HUES64 (cell line): ENCODE measurements around the gene GFAP.

Source experiments
- H3K27ac ChIP-seq: 2 replicates; pipeline ENCODE4 v1.7.0; 2013; ENCODE audit warnings: low read depth, low read length, inconsistent platforms
- H3K27me3 ChIP-seq: 2 replicates; pipeline ENCODE4 v1.6.1; 2013; ENCODE audit warnings: mild to moderate bottlenecking, low read length; ENCODE audit not compliant: insufficient read depth
- H3K36me3 ChIP-seq: 2 replicates; pipeline ENCODE4 v1.6.1; 2013; ENCODE audit warnings: mild to moderate bottlenecking, low read length; ENCODE audit not compliant: insufficient read depth
- H3K4me1 ChIP-seq: 2 replicates; pipeline ENCODE4 v1.6.1; 2013; ENCODE audit warnings: mild to moderate bottlenecking, low read length, moderate library complexity; ENCODE audit not compliant: insufficient read depth
- H3K4me3 ChIP-seq: 2 replicates; pipeline ENCODE4 v1.5.1; 2013; ENCODE audit warnings: mild to moderate bottlenecking, low read length, moderate library complexity
- H3K9ac ChIP-seq: 2 replicates; pipeline ENCODE4 v1.6.1; 2013; ENCODE audit warnings: mild to moderate bottlenecking, low read depth, low read length
- H3K9me3 ChIP-seq: 2 replicates; pipeline ENCODE4 v1.6.1; 2013; ENCODE audit warnings: low read depth, low read length; ENCODE audit not compliant: insufficient read depth
- WGBS: fragments of 150-250, 120-280 bp; methylation state at CpG from one replicate; pipeline ENCODE4 v1.1.7; 2013; ENCODE audit warnings: missing lambda C conversion rate; 5-methylcytosine and 5-hydroxymethylcytosine counted together

The GFAP gene

GRCh38 chr17:44872131-44872768 is 43.0 kb downstream of the GFAP start:
- no peaks in the 10 kb centered on the region for H3K4me1 ChIP-seq
- H3K27ac ChIP-seq, result no peak overlapping the region
- no peaks in the 10 kb centered on the region for H3K9me3 ChIP-seq
- no peak overlapping the region for H3K4me3 ChIP-seq
- H3K27me3 ChIP-seq, result no peaks in the 10 kb centered on the region
- no peak overlapping the region for H3K9ac ChIP-seq
- peaks cover 87% of the 10 kb centered on the region for H3K36me3 ChIP-seq
- 93% methylated on average over 9 of the region's 9 CpGs for WGBS

GRCh38 chr17:44871556-44871955 is 43.7 kb downstream of the GFAP start:
- Histone ChIP-seq H3K27me3 (no peaks in the 10 kb centered on the region), H3K36me3 (peaks cover 87% of the 10 kb centered on the region), H3K9ac (no peak overlapping the region), H3K9me3 (no peaks in the 10 kb centered on the region), H3K27ac (no peak overlapping the region), H3K4me3 (no peak overlapping the region), H3K4me1 (no peaks in the 10 kb centered on the region)
- WGBS, result 95% methylated on average over 12 of the region's 12 CpGs

GRCh38 chr17:44867841-44868240 is 47.5 kb downstream of the GFAP start:
- Histone ChIP-seq H3K27ac (no peak overlapping the region), H3K36me3 (peaks cover 84% of the 10 kb centered on the region), H3K4me3 (no peak overlapping the region), H3K27me3 (no peaks in the 10 kb centered on the region), H3K9me3 (no peaks in the 10 kb centered on the region), H3K4me1 (no peaks in the 10 kb centered on the region), H3K9ac (no peak overlapping the region)
- 93% methylated on average over 2 of the region's 3 CpGs for WGBS

- Histone ChIP-seq H3K4me3 (no peak overlapping the region), H3K9me3 (no peaks in the 10 kb centered on the region), H3K27me3 (no peaks in the 10 kb centered on the region), H3K27ac (no peak overlapping the region), H3K36me3 (peaks cover 81% of the 10 kb centered on the region), H3K9ac (no peak overlapping the region), H3K4me1 (no peaks in the 10 kb centered on the region)
- WGBS, result 94% methylated on average over 6 of the region's 6 CpGs
Measured at GRCh38 chr17:44865931-44866330, 49.4 kb downstream of the GFAP start.

- no peak overlapping the region for H3K9ac ChIP-seq
- H3K27ac ChIP-seq, result no peak overlapping the region
- no peak overlapping the region for H3K4me3 ChIP-seq
- H3K4me1 ChIP-seq, result no peaks in the 10 kb centered on the region
- no peaks in the 10 kb centered on the region for H3K9me3 ChIP-seq
- H3K27me3 ChIP-seq, result no peaks in the 10 kb centered on the region
- no CpG with 5 or more reads among the region's 1 CpG for WGBS
- H3K36me3 ChIP-seq, result peaks cover 83% of the 10 kb centered on the region
Measured at GRCh38 chr17:44865231-44865660, 50.1 kb downstream of the GFAP start.

GRCh38 chr17:44864831-44865230 is 50.5 kb downstream of the GFAP start:
- 87% methylated on average over 10 of the region's 10 CpGs for WGBS
- H3K4me1 ChIP-seq, result no peaks in the 10 kb centered on the region
- H3K36me3 ChIP-seq, result peaks cover 83% of the 10 kb centered on the region
- H3K4me3 ChIP-seq, result no peak overlapping the region
- H3K9me3 ChIP-seq, result no peaks in the 10 kb centered on the region
- no peak overlapping the region for H3K9ac ChIP-seq
- no peaks in the 10 kb centered on the region for H3K27me3 ChIP-seq
- H3K27ac ChIP-seq, result no peak overlapping the region

GRCh38 chr17:44863061-44863918 is 52.0 kb downstream of the GFAP start:
- no peaks in the 10 kb centered on the region for H3K9me3 ChIP-seq
- H3K9ac ChIP-seq, result no peak overlapping the region
- no peaks in the 10 kb centered on the region for H3K27me3 ChIP-seq
- H3K4me3 ChIP-seq, result no peak overlapping the region
- WGBS, result 95% methylated on average over 12 of the region's 12 CpGs
- no peaks in the 10 kb centered on the region for H3K4me1 ChIP-seq
- no peak overlapping the region for H3K27ac ChIP-seq
- peaks cover 84% of the 10 kb centered on the region for H3K36me3 ChIP-seq

GRCh38 chr17:44862278-44862914 is 52.9 kb downstream of the GFAP start:
- no peak overlapping the region for H3K27ac ChIP-seq
- no peaks in the 10 kb centered on the region for H3K9me3 ChIP-seq
- H3K4me3 ChIP-seq, result no peak overlapping the region
- no peak overlapping the region for H3K9ac ChIP-seq
- no peaks in the 10 kb centered on the region for H3K4me1 ChIP-seq
- H3K27me3 ChIP-seq, result no peaks in the 10 kb centered on the region
- peaks cover 82% of the 10 kb centered on the region for H3K36me3 ChIP-seq
- 96% methylated on average over 9 of the region's 9 CpGs for WGBS

- H3K27me3 ChIP-seq, result no peaks in the 10 kb centered on the region
- no peak overlapping the region for H3K4me3 ChIP-seq
- no peaks in the 10 kb centered on the region for H3K4me1 ChIP-seq
- H3K27ac ChIP-seq, result no peak overlapping the region
- no peaks in the 10 kb centered on the region for H3K9me3 ChIP-seq
- 93% methylated on average over 5 of the region's 5 CpGs for WGBS
- H3K36me3 ChIP-seq, result peaks cover 94% of the 10 kb centered on the region
- no peak overlapping the region for H3K9ac ChIP-seq
Measured at GRCh38 chr17:44859701-44860100, 55.6 kb downstream of the GFAP start.

GRCh38 chr17:44854192-44854591 is 61.1 kb downstream of the GFAP start:
- 95% methylated on average over 5 of the region's 5 CpGs for WGBS
- no peaks in the 10 kb centered on the region for H3K27me3 ChIP-seq
- H3K36me3 ChIP-seq, result peaks cover 92% of the 10 kb centered on the region
- H3K9ac ChIP-seq, result no peak overlapping the region
- no peak overlapping the region for H3K4me3 ChIP-seq
- H3K9me3 ChIP-seq, result no peaks in the 10 kb centered on the region
- H3K27ac ChIP-seq, result no peak overlapping the region
- no peaks in the 10 kb centered on the region for H3K4me1 ChIP-seq
